Hepatocyte (in vitro differentiated cells): ENCODE measurements around the gene SLC35A1. TPM values are rescaled to one million over a fixed set of nuclear protein-coding genes. Genes with fewer than 3 reads are reported as not detected.

Experiments used
- DNase-seq: peaks from one replicate; pipeline ENCODE4 v3.0.0-alpha.2; 2016; ENCODE audit warnings: low spot score
- H2AFZ ChIP-seq: fragments of 200-600 bp; sonication (generic); 2 replicates; pipeline ENCODE4 v1.6.0; 2016; ENCODE audit warnings: antibody characterized with exemption, mild to moderate bottlenecking
- H3K27ac ChIP-seq: fragments of 200-600 bp; sonication (generic); 2 replicates; pipeline ENCODE4 v1.5.1; 2016; ENCODE audit warnings: mild to moderate bottlenecking
- H3K27me3 ChIP-seq: fragments of 200-600 bp; sonication (generic); 2 replicates; pipeline ENCODE4 v1.6.1; 2016
- H3K36me3 ChIP-seq: fragments of 200-600 bp; sonication (generic); replicated peaks from 2 replicates; pipeline ENCODE4 v1.5.1; 2016; ENCODE audit warnings: low read depth; ENCODE audit not compliant: insufficient read depth
- H3K4me1 ChIP-seq: fragments of 200-600 bp; sonication (generic); 2 replicates; pipeline ENCODE4 v1.5.1; 2016; ENCODE audit warnings: mild to moderate bottlenecking, moderate library complexity; ENCODE audit not compliant: insufficient read depth
- H3K4me2 ChIP-seq: fragments of 200-600 bp; sonication (generic); 2 replicates; pipeline ENCODE4 v1.6.0; 2016
- H3K4me3 ChIP-seq: fragments of 200-600 bp; sonication (generic); 2 replicates; pipeline ENCODE4 v1.5.1; 2016; ENCODE audit warnings: mild to moderate bottlenecking
- H3K79me2 ChIP-seq: fragments of 200-600 bp; sonication (generic); 2 replicates; pipeline ENCODE4 v1.6.0; 2017; ENCODE audit warnings: mild to moderate bottlenecking
- H3K9me2 ChIP-seq: fragments of 200-600 bp; sonication (generic); replicated peaks from 2 replicates; pipeline ENCODE4 v1.6.0; 2017; ENCODE audit warnings: mild to moderate bottlenecking; ENCODE audit not compliant: insufficient read depth
- H3K9me3 ChIP-seq: fragments of 200-600 bp; sonication (generic); 2 replicates; pipeline ENCODE4 v1.5.1; 2016; ENCODE audit warnings: low read depth, mild to moderate bottlenecking
- H4K20me1 ChIP-seq: fragments of 200-600 bp; sonication (generic); 2 replicates; pipeline ENCODE4 v1.6.0; 2016; ENCODE audit warnings: mild to moderate bottlenecking; ENCODE audit not compliant: insufficient read depth, poor library complexity, severe bottlenecking
- EZH2 ChIP-seq: fragments of 200-600 bp; sonication (generic); IDR thresholded peaks from 2 replicates; pipeline ENCODE4 v1.6.1; 2016; ENCODE audit warnings: antibody characterized with exemption, mild to moderate bottlenecking, borderline replicate concordance
- EZH2phosphoT487 ChIP-seq: fragments of 200-600 bp; sonication (generic); IDR thresholded peaks from one replicate; pipeline ENCODE4 v1.6.1; 2018; ENCODE audit warnings: antibody characterized with exemption, mild to moderate bottlenecking, low read depth, moderate library complexity; ENCODE audit not compliant: unreplicated experiment, severe bottlenecking
- WGBS: methylation state at CpG from one replicate; pipeline ENCODE4 v1.1.6; 2016; ENCODE audit warnings: low lambda C conversion rate; ENCODE audit errors: missing lambda C conversion rate; 5-methylcytosine and 5-hydroxymethylcytosine counted together
- polyA plus RNA-seq: library from polyadenylated mRNA; unstranded; fragments of >200 nt; fragmentation: Nextera tagmentation; extraction: Ambion mirVana; gene quantifications from 2 replicates; pipeline ENCODE4 v1.2.1, GENCODE V29; 2016
- total RNA-seq: library from RNA; depleted of rRNA; stranded (reverse); fragments of >200 nt; gene quantifications from 2 replicates; pipeline ENCODE4 v1.2.3, GENCODE V29; 2014
- TF ChIP-seq, protein P1 (sequence below): fragments of 200-600 bp; sonication (generic); IDR thresholded peaks from 2 replicates; pipeline ENCODE4 v1.5.1; 2016; ENCODE audit warnings: antibody characterized with exemption, mild to moderate bottlenecking; ENCODE audit not compliant: poor library complexity

SLC35A1 gene
- total and polyA plus RNA-seq, 2 experiments from 2014 or later: 28.3 to 30.3 TPM

DNA sequence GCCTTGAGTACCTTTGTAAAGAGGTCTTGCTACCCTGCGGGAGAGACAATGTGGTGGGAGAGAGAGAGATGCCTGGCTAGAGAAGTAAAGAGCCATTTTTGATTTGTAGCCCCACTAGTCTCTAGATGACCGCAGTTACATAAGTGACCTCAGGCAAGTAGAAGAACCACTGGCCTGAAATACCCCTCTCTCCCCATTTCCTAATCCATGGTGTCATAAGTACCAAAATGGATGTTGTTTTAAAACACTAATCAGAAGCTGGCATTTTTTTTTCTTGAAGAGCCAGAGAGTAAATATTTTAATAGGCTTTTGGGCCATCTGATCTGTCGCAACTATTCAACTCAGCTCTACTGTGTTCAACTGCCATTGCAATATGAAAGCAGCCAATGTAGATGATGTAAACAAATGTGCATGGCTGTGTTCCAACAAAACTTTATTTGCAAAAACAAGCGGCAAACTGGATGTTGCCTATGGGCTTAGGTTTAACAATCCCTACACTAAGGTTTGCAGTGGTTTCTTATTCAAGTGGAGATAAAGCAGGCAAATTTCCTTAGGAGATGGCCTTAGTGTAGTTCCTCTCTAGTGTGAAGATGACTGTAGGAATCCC, 80.5 kb downstream of the SLC35A1 start:
- Histone ChIP-seq H3K79me2 (peaks cover 16% of the 10 kb centered on the region), H3K27ac (no peak overlapping the region), H3K4me3 (no peak overlapping the region), H3K9me3 (no peaks in the 10 kb centered on the region), H2AFZ (no peak overlapping the region), H4K20me1 (no peaks in the 10 kb centered on the region), H3K27me3 (no peaks in the 10 kb centered on the region), H3K9me2 (no peaks in the 10 kb centered on the region), H3K4me2 (no peak overlapping the region), H3K4me1 (no peaks in the 10 kb centered on the region), H3K36me3 (no peaks in the 10 kb centered on the region)
- TF ChIP-seq, protein P1, sequence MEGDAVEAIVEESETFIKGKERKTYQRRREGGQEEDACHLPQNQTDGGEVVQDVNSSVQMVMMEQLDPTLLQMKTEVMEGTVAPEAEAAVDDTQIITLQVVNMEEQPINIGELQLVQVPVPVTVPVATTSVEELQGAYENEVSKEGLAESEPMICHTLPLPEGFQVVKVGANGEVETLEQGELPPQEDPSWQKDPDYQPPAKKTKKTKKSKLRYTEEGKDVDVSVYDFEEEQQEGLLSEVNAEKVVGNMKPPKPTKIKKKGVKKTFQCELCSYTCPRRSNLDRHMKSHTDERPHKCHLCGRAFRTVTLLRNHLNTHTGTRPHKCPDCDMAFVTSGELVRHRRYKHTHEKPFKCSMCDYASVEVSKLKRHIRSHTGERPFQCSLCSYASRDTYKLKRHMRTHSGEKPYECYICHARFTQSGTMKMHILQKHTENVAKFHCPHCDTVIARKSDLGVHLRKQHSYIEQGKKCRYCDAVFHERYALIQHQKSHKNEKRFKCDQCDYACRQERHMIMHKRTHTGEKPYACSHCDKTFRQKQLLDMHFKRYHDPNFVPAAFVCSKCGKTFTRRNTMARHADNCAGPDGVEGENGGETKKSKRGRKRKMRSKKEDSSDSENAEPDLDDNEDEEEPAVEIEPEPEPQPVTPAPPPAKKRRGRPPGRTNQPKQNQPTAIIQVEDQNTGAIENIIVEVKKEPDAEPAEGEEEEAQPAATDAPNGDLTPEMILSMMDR: no peak
- TF ChIP-seq EZH2: no peak
- no peak for TF ChIP-seq EZH2phosphoT487
- WGBS: 97% methylated on average over 4 of the region's 4 CpGs
- no peak for DNase-seq

DNA sequence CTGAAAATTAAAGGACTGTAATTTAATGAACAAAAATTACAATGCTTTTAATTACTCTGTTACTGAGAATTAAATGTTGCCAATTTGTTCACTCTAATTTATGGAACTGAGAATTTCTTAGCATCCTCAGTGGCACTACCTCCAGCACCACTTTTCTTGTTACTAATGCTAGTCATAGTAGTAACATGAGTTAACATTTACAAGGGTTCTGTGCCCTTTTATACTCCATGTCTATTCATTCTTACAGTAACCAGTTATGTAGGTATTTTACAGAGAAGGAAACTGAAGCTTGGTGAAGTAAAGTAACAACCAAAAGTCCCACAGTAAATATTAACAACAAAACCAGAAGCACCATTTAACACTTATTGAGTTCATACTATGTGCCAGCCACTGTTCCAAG, 82.7 kb downstream of the SLC35A1 start:
- Histone ChIP-seq H3K36me3 (no peaks in the 10 kb centered on the region), H3K4me2 (no peak overlapping the region), H3K79me2 (peaks cover 14% of the 10 kb centered on the region), H4K20me1 (no peaks in the 10 kb centered on the region), H3K9me2 (no peaks in the 10 kb centered on the region), H3K4me1 (no peaks in the 10 kb centered on the region), H3K27me3 (no peaks in the 10 kb centered on the region), H3K9me3 (no peaks in the 10 kb centered on the region), H2AFZ (no peak overlapping the region), H3K27ac (no peak overlapping the region), H3K4me3 (no peak overlapping the region)
- TF ChIP-seq, protein P1: no peak
- TF ChIP-seq EZH2 (no peak), EZH2phosphoT487 (no peak)
- DNase-seq: no peak

DNA sequence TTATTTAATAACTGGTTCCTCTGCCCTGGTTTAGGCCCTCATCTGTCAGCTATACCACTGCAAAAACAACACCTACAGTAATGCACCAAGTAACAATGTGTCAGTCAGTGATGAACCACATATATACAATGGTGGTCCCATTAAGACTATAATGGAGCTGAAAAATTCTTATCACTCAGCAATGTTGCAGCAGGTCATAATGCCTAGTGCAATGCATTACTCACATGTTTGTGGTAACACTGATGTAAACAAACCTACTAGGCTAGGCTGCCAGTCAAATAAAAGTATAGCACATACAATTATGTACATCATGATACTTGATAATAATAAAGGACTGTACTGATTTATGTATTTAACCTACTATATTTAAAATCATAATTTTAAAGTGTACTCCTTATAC, 85.7 kb downstream of the SLC35A1 start:
- Histone ChIP-seq H4K20me1 (no peaks in the 10 kb centered on the region), H3K27ac (no peak overlapping the region), H3K9me3 (no peaks in the 10 kb centered on the region), H3K36me3 (no peaks in the 10 kb centered on the region), H3K27me3 (no peaks in the 10 kb centered on the region), H3K4me2 (no peak overlapping the region), H3K79me2 (peaks cover 17% of the 10 kb centered on the region), H3K4me1 (no peaks in the 10 kb centered on the region), H3K4me3 (no peak overlapping the region), H3K9me2 (no peaks in the 10 kb centered on the region), H2AFZ (no peak overlapping the region)
- no peak for TF ChIP-seq EZH2phosphoT487
- TF ChIP-seq, protein P1: no peak
- no peak for TF ChIP-seq EZH2
- DNase-seq: no peak

DNA sequence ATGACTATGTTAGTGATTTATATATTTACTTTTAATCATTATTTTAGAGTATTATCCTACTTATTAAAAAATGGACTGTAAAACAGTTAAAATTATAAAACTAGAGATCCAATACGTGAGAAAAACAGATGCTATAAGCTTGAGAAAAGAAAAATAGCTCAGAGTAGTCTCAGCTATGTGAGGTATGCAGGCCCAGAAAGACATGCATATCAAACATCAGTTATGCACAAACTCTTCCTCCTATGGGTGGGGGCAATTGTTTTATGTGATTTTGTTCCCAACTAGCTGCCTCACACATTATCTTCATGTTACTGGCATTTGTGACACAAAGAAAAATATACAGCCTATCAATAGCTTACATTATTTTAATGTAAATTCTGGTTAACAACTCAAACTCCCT, 88.2 kb downstream of the SLC35A1 start:
- no peaks in the 10 kb centered on the region for H4K20me1 ChIP-seq
- no peak overlapping the region for H3K4me3 ChIP-seq
- 87% methylated on average over 1 of the region's 1 CpG for WGBS
- DNase-seq: no peak
- no peak overlapping the region for H3K4me2 ChIP-seq
- H3K4me1 ChIP-seq: no peaks in the 10 kb centered on the region
- no peaks in the 10 kb centered on the region for H3K9me2 ChIP-seq
- H3K9me3 ChIP-seq: no peaks in the 10 kb centered on the region
- peaks cover 6% of the 10 kb centered on the region for H3K36me3 ChIP-seq
- TF ChIP-seq EZH2phosphoT487 (no peak), EZH2 (no peak)
- TF ChIP-seq, protein P1: no peak
- H3K79me2 ChIP-seq: peaks cover 31% of the 10 kb centered on the region
- H2AFZ ChIP-seq: no peak overlapping the region
- no peak overlapping the region for H3K27ac ChIP-seq
- no peaks in the 10 kb centered on the region for H3K27me3 ChIP-seq
